ENCODE data around the gene KDELR1.

KDELR1 gene

GRCh38 chr19:48332662-48333466 is 58.5 kb downstream of the KDELR1 start:
- peak; percentile 98 for DNase-seq (ENCODE audit: low read depth, low spot score)
- in situ Hi-C loops (cut with HindIII; ENCODE audit: low sequenced_read_pairs) = no loop called here
- TF ChIP-seq CTCF (IDR thresholded peaks at IDR 0.05; ENCODE audit: low read depth, low read length) = no peak
- peak overlapping the region; percentile 30 for H3K4me3 ChIP-seq (ENCODE audit: low read depth, low read length)

Data from astrocyte of the spinal cord (primary cell).